Loucy (cell line): ENCODE data around the gene GALNT18.

Source experiments
- H2AFZ ChIP-seq: fragments of 200-600 bp; sonication (generic); 2 replicates; pipeline ENCODE4 v1.6.0; 2016; ENCODE audit warnings: antibody characterized with exemption, mild to moderate bottlenecking, low read length, moderate library complexity
- H3F3A ChIP-seq: fragments of 200-600 bp; 2 replicates; pipeline ENCODE4 v1.6.0; 2016; ENCODE audit warnings: antibody characterized with exemption, low read depth, mild to moderate bottlenecking
- H3K27me3 ChIP-seq: fragments of 200-600 bp; sonication (generic); 2 replicates; pipeline ENCODE4 v1.6.1; 2014; ENCODE audit warnings: low read length, mild to moderate bottlenecking; ENCODE audit not compliant: insufficient read depth, poor library complexity, severe bottlenecking
- H3K36me3 ChIP-seq: fragments of 200-600 bp; sonication (generic); 2 replicates; pipeline ENCODE4 v1.6.1; 2016; ENCODE audit warnings: low read length; ENCODE audit not compliant: insufficient read depth
- H3K4me1 ChIP-seq: fragments of 200-600 bp; sonication (generic); 2 replicates; pipeline ENCODE4 v1.5.1; 2014; ENCODE audit warnings: low read length, mild to moderate bottlenecking; ENCODE audit not compliant: insufficient read depth, poor library complexity, severe bottlenecking
- H3K4me2 ChIP-seq: fragments of 200-600 bp; sonication (generic); 2 replicates; pipeline ENCODE4 v1.6.0; 2014; ENCODE audit warnings: antibody characterized with exemption, low read length, low read depth, mild to moderate bottlenecking; ENCODE audit not compliant: poor library complexity, severe bottlenecking
- H3K4me3 ChIP-seq: fragments of 200-600 bp; sonication (generic); 2 replicates; pipeline ENCODE4 v1.5.1; 2014; ENCODE audit warnings: low read length, mild to moderate bottlenecking, mixed read lengths; ENCODE audit not compliant: poor library complexity, severe bottlenecking
- H3K79me2 ChIP-seq: fragments of 200-600 bp; sonication (generic); 2 replicates; pipeline ENCODE4 v1.6.1; 2014; ENCODE audit warnings: low read length; ENCODE audit not compliant: insufficient read depth
- H3K9ac ChIP-seq: fragments of 200-600 bp; sonication (generic); 2 replicates; pipeline ENCODE4 v1.6.0; 2014; ENCODE audit warnings: mild to moderate bottlenecking, low read depth, low read length, moderate library complexity; ENCODE audit not compliant: poor library complexity, severe bottlenecking
- H3K9me2 ChIP-seq: fragments of 200-600 bp; sonication (generic); replicated peaks from 2 replicates; pipeline ENCODE4 v1.6.1; 2016; ENCODE audit warnings: low read depth, low read length, mixed read lengths
- H3K9me3 ChIP-seq: fragments of 200-600 bp; sonication (generic); 2 replicates; pipeline ENCODE4 v1.6.1; 2014; ENCODE audit warnings: mild to moderate bottlenecking, antibody characterized with exemption, low read length, low read depth; ENCODE audit not compliant: insufficient read depth
- H4K20me1 ChIP-seq: fragments of 200-600 bp; sonication (generic); 2 replicates; pipeline ENCODE4 v1.6.0; 2014; ENCODE audit warnings: antibody characterized with exemption, low read length, mild to moderate bottlenecking; ENCODE audit not compliant: insufficient read depth, poor library complexity, severe bottlenecking
- CTCF ChIP-seq: fragments of 200-600 bp; sonication (generic); conservative IDR thresholded peaks from 2 replicates; pipeline ENCODE4 v1.5.1; 2014; ENCODE audit warnings: mild to moderate bottlenecking, antibody characterized with exemption, low read length
- EZH2phosphoT487 ChIP-seq: fragments of 200-600 bp; IDR thresholded peaks from 2 replicates; pipeline ENCODE4 v1.6.1; 2018; ENCODE audit warnings: antibody characterized with exemption, mild to moderate bottlenecking, moderate library complexity, borderline replicate concordance

The GALNT18 gene

GRCh38 chr11:11510939-11511338 is 110.9 kb downstream of the GALNT18 start:
- TF ChIP-seq CTCF (no peak), EZH2phosphoT487 (no peak)
- H3K9me2 ChIP-seq = no peaks in the 10 kb centered on the region
- no peaks in the 10 kb centered on the region for H3K27me3 ChIP-seq
- no peaks in the 10 kb centered on the region for H3K36me3 ChIP-seq
- H3K4me3 ChIP-seq = no peak overlapping the region
- H4K20me1 ChIP-seq = no peaks in the 10 kb centered on the region
- no peak overlapping the region for H3K4me2 ChIP-seq
- no peaks in the 10 kb centered on the region for H3F3A ChIP-seq
- no peaks in the 10 kb centered on the region for H3K79me2 ChIP-seq
- no peak overlapping the region for H3K9ac ChIP-seq
- H2AFZ ChIP-seq = no peak overlapping the region
- H3K4me1 ChIP-seq = no peaks in the 10 kb centered on the region
- H3K9me3 ChIP-seq = no peaks in the 10 kb centered on the region

- Histone ChIP-seq H3K4me1 (no peaks in the 10 kb centered on the region), H3K9me2 (no peaks in the 10 kb centered on the region), H3F3A (no peaks in the 10 kb centered on the region), H3K9ac (no peak overlapping the region), H3K4me3 (no peak overlapping the region), H3K4me2 (no peak overlapping the region), H4K20me1 (no peaks in the 10 kb centered on the region), H3K27me3 (no peaks in the 10 kb centered on the region), H3K36me3 (no peaks in the 10 kb centered on the region), H3K9me3 (no peaks in the 10 kb centered on the region), H3K79me2 (no peaks in the 10 kb centered on the region), H2AFZ (no peak overlapping the region)
- TF ChIP-seq EZH2phosphoT487 (no peak), CTCF (no peak)
Measured at GRCh38 chr11:11505692-11506091, 116.1 kb downstream of the GALNT18 start.

GRCh38 chr11:11505190-11505589 is 116.6 kb downstream of the GALNT18 start:
- Histone ChIP-seq H3K9me2 (no peaks in the 10 kb centered on the region), H3K4me2 (no peak overlapping the region), H3K9ac (no peak overlapping the region), H3K27me3 (no peaks in the 10 kb centered on the region), H3K79me2 (no peaks in the 10 kb centered on the region), H4K20me1 (no peaks in the 10 kb centered on the region), H2AFZ (no peak overlapping the region), H3F3A (no peaks in the 10 kb centered on the region), H3K4me1 (no peaks in the 10 kb centered on the region), H3K9me3 (no peaks in the 10 kb centered on the region), H3K4me3 (no peak overlapping the region), H3K36me3 (no peaks in the 10 kb centered on the region)
- TF ChIP-seq EZH2phosphoT487 (no peak), CTCF (no peak)
